Measurements from ENCODE around the gene TMEM45A. TPM values are rescaled to one million over a fixed set of nuclear protein-coding genes. Genes with fewer than 3 reads are reported as not detected.

Gene TMEM45A
- total RNA-seq, 1 experiment from 2014 or later = 10.1 TPM

DNA sequence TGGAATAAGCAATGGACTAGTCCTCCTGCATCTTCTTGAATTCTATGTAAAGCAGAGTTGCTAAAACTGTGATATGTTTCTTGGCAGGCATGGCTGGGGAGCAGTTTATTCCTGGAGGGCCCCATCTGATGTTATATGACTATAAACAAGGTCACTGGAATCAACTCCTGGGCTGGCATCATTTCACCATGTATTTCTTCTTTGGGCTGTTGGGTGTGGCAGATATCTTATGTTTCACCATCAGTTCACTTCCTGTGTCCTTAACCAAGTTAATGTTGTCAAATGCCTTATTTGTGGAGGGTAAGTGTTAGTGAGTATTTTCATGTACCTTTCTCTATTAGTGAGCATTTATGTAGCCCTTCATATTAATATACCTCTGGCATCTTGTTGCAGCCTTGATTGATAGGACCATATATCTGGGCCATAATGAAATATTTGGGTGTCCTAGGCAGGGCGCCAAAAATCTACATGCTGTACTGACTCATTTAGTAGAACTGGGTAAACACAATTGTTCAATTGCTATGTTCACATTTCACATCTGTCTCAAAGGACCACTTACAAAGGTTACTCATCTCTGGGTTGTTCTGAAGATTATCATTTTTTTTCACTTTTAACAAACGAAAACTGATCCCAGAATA, 64.4 kb downstream of the TMEM45A start:
- Histone ChIP-seq H3K14ac (ENCODE audit: insufficient read depth, low read length) (no peak overlapping the region), H3K9me3 (ENCODE audit: control insufficient read depth, low read depth, low read length) (no peaks in the 10 kb centered on the region), H3K79me2 (ENCODE audit: insufficient read depth, low read length) (no peaks in the 10 kb centered on the region), H3K4me1 (ENCODE audit: insufficient read depth, low read length) (0 out of 2 replicates have a peak, but pooled peaks cover 2% of the 10 kb centered on the region), H4K91ac (ENCODE audit: insufficient read length, low read depth, low read length) (no peak overlapping the region), H2BK20ac (ENCODE audit: low read depth, low read length, poor library complexity, severe bottlenecking) (no peak overlapping the region), H3K23me2 (ENCODE audit: insufficient read length, low read depth, low read length, poor library complexity, severe bottlenecking) (no peaks in the 10 kb centered on the region), H2BK12ac (ENCODE audit: insufficient read length, low read depth, low read length) (no peak overlapping the region), H2AFZ (ENCODE audit: low read length) (no peak overlapping the region), H4K8ac (replicated peaks; ENCODE audit: insufficient read length, low read depth, low read length) (no peak overlapping the region), H2BK5ac (ENCODE audit: insufficient read length, low read length) (no peak overlapping the region), H3K23ac (ENCODE audit: insufficient read length, low read depth, low read length) (no peak overlapping the region), H3K27ac (ENCODE audit: insufficient read length, low read depth, low read length) (no peak overlapping the region), H3T11ph (ENCODE audit: low read length) (no peak overlapping the region), H3K4me2 (ENCODE audit: insufficient read depth, insufficient read length, low read length) (no peak overlapping the region), H3K9ac (ENCODE audit: extremely low read depth, insufficient read length, low read length) (no peak overlapping the region), H3K27me3 (ENCODE audit: insufficient read depth, low read length) (no peaks in the 10 kb centered on the region), H2BK15ac (ENCODE audit: low read depth, low read length) (no peak overlapping the region), H3K4ac (ENCODE audit: low read depth, low read length) (no peak overlapping the region), H4K5ac (ENCODE audit: insufficient read length, low read depth, low read length) (no peak overlapping the region), H3K79me1 (ENCODE audit: insufficient read depth, low read depth, low read length, poor library complexity, severe bottlenecking) (no peaks in the 10 kb centered on the region), H3K18ac (ENCODE audit: insufficient read length, low read depth, low read length) (no peak overlapping the region), H4K20me1 (ENCODE audit: control insufficient read depth, insufficient read depth, insufficient read length) (no peaks in the 10 kb centered on the region), H2AK5ac (ENCODE audit: insufficient read length, low read length) (no peak overlapping the region), H2BK120ac (ENCODE audit: low read depth, low read length, poor library complexity, severe bottlenecking) (no peak overlapping the region), H3K56ac (ENCODE audit: insufficient read length, low read depth, low read length) (no peak overlapping the region)
- WGBS (ENCODE audit: extremely low coverage, insufficient read length, low lambda C conversion rate) = no CpG with 5 or more reads among the region's 2 CpGs
- DNase-seq = no peak
- Mint-ChIP-seq H3K36me3 (ENCODE audit: insufficient read depth in 1 of 3, low read depth in 3 of 3) (no peaks in the 10 kb centered on the region), H3K4me1 (peaks cover 13 to 18% of the 10 kb centered on the region in 2 experiments), H3K27ac (no peak overlapping the region), H3K9me3 (no peaks in the 10 kb centered on the region), H3K27me3 (ENCODE audit: low read depth) (no peaks in the 10 kb centered on the region), H3K4me3 (no peak overlapping the region)
- TF ChIP-seq, protein P1, sequence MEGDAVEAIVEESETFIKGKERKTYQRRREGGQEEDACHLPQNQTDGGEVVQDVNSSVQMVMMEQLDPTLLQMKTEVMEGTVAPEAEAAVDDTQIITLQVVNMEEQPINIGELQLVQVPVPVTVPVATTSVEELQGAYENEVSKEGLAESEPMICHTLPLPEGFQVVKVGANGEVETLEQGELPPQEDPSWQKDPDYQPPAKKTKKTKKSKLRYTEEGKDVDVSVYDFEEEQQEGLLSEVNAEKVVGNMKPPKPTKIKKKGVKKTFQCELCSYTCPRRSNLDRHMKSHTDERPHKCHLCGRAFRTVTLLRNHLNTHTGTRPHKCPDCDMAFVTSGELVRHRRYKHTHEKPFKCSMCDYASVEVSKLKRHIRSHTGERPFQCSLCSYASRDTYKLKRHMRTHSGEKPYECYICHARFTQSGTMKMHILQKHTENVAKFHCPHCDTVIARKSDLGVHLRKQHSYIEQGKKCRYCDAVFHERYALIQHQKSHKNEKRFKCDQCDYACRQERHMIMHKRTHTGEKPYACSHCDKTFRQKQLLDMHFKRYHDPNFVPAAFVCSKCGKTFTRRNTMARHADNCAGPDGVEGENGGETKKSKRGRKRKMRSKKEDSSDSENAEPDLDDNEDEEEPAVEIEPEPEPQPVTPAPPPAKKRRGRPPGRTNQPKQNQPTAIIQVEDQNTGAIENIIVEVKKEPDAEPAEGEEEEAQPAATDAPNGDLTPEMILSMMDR (conservative IDR thresholded peaks at IDR 0.05) = no peak
